WTC11 (cell line): ENCODE measurements around the gene FAAH2. TPM values are rescaled to one million over a fixed set of nuclear protein-coding genes. Genes with fewer than 3 reads are reported as not detected.

Experiments used
- ATAC-seq: fragments of 200-7000 bp; cut with Tn5 transposase; 2 replicates; pipeline ENCODE4 v1.10.0; 2021; ENCODE audit warnings: mild to moderate bottlenecking, moderate library complexity
- CTCF ChIA-PET: fragments of 300-600 bp; sonication (Branson Sonifier 250); formaldehyde crosslinking; loops from one replicate; lab custom pipeline; 2021; ENCODE audit warnings: antibody characterized with exemption; lab: Charles Lee
- POLR2A ChIA-PET: fragments of 350-600 bp; sonication (Branson Sonifier 250); formaldehyde crosslinking; loops from one replicate; lab custom pipeline; 2021; ENCODE audit warnings: antibody characterized with exemption; lab: Charles Lee
- DNase-seq: peaks from one replicate; pipeline ENCODE4 v3.0.0; 2021; ENCODE audit warnings: low spot score
- H3K27ac Mint-ChIP-seq: 2 replicates; pipeline ENCODE4 v1.8.0; 2021; ENCODE audit warnings: mixed read lengths
- H3K27me3 Mint-ChIP-seq: 2 replicates; pipeline ENCODE4 v1.8.0; 2021; ENCODE audit warnings: low read depth, mild to moderate bottlenecking, moderate library complexity, mixed read lengths
- H3K36me3 Mint-ChIP-seq: 2 replicates; pipeline ENCODE4 v1.8.0; 2021; ENCODE audit warnings: mixed read lengths
- H3K4me1 Mint-ChIP-seq: 2 replicates; pipeline ENCODE4 v1.8.0; 2022; ENCODE audit warnings: mixed read lengths
- H3K4me3 Mint-ChIP-seq: 2 replicates; pipeline ENCODE4 v1.8.0; 2021; ENCODE audit warnings: mild to moderate bottlenecking, moderate library complexity, mixed read lengths
- H3K9me3 Mint-ChIP-seq: 2 replicates; pipeline ENCODE4 v1.8.0; 2021; ENCODE audit warnings: mixed read lengths
- KAT7 ChIP-seq: sonication (generic); formaldehyde crosslinking; IDR thresholded peaks from 2 replicates; pipeline ENCODE4 v1.8.1; 2023; ENCODE audit warnings: missing genetic modification reagents, mild to moderate bottlenecking, borderline replicate concordance
- NR1H2 ChIP-seq: sonication (generic); formaldehyde crosslinking; IDR thresholded peaks from 2 replicates; pipeline ENCODE4 v1.9.0; 2021; ENCODE audit warnings: mild to moderate bottlenecking, moderate library complexity, missing genetic modification reagents
- TEAD1 ChIP-seq: sonication (generic); formaldehyde crosslinking; IDR thresholded peaks from 2 replicates; pipeline ENCODE4 v1.8.0; 2022; ENCODE audit warnings: mild to moderate bottlenecking, missing genetic modification reagents
- ZNF121 ChIP-seq: sonication (generic); formaldehyde crosslinking; IDR thresholded peaks from 2 replicates; pipeline ENCODE4 v1.8.0; 2023; ENCODE audit warnings: missing genetic modification reagents
- ZNF219 ChIP-seq: sonication (generic); formaldehyde crosslinking; IDR thresholded peaks from 2 replicates; pipeline ENCODE4 v1.8.0; 2023; ENCODE audit warnings: missing genetic modification reagents, mild to moderate bottlenecking, borderline replicate concordance
- ZNF671 ChIP-seq: fragments of 250-450 bp; sonication (Bioruptor Pico); IDR thresholded peaks from 2 replicates; pipeline ENCODE4 v1.8.0; 2021; ENCODE audit warnings: mild to moderate bottlenecking
- total RNA-seq: library from RNA; stranded (reverse); gene quantifications from 3 replicates; pipeline ENCODE4 v1.2.3, GENCODE V29; 2021
- TF ChIP-seq, protein P1 (sequence below): fragments of 250-450 bp; sonication (Bioruptor Pico); IDR thresholded peaks from 2 replicates; pipeline ENCODE4 v2.1.2; 2022; ENCODE audit warnings: mild to moderate bottlenecking, moderate library complexity
- TF ChIP-seq, protein P2 (sequence below): sonication (generic); formaldehyde crosslinking; IDR thresholded peaks from 2 replicates; pipeline ENCODE4 v1.8.1; 2022; ENCODE audit warnings: low read depth, mild to moderate bottlenecking, moderate library complexity, missing genetic modification reagents, borderline replicate concordance
- TF ChIP-seq, protein P3 (sequence below): sonication (generic); formaldehyde crosslinking; IDR thresholded peaks from 2 replicates; pipeline ENCODE4 v1.8.0; 2022; ENCODE audit warnings: mild to moderate bottlenecking, missing genetic modification reagents
- TF ChIP-seq, protein P4 (sequence below): sonication (generic); formaldehyde crosslinking; IDR thresholded peaks from 2 replicates; pipeline ENCODE4 v1.8.0; 2022; ENCODE audit warnings: mild to moderate bottlenecking, missing genetic modification reagents
- TF ChIP-seq, protein P5 (sequence below): sonication (generic); formaldehyde crosslinking; IDR thresholded peaks from 2 replicates; pipeline ENCODE4 v1.8.1; 2022; ENCODE audit warnings: low read depth, missing genetic modification reagents, borderline replicate concordance

The FAAH2 gene
- total RNA-seq, 1 experiment from 2014 or later, result 5.0 TPM

DNA sequence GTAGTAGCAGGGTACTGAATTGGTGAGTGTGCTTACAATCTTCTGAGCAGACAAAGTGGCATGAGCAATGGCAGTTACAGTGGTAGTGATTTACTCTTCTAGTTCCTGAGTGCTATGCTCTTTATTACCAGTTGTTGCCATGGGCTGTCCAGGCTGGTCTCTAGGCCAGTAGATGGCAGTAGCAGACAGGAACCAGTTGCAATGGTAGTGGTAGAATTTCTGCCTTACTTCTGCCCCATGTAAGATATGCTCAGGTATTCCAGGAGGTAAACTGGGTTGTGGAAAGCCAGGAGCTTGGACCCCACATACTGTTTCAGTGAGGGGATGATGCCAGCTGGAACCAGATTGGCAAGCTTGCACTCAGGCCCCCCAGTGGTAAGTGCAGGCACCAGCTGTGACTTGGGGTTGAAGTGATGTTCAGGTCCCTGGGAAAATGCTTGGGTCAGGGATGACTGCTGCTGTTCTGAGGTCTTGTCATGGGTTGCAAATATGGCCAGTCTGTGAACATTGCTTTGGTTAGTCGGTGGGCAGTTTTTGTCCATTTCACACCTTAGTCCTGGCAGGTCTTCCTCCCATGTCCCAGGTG, 242.3 kb downstream of the FAAH2 start:
- Mint-ChIP-seq H3K4me3 (no peak overlapping the region), H3K4me1 (no peaks in the 10 kb centered on the region), H3K9me3 (no peaks in the 10 kb centered on the region), H3K27me3 (no peaks in the 10 kb centered on the region), H3K27ac (no peak overlapping the region), H3K36me3 (no peaks in the 10 kb centered on the region)
- CTCF ChIA-PET, result interaction anchor here (1.0 kb wide), 1 partner anchor 9 kb away, joined by 4 read pairs; no protein-coding TSS in a partner anchor
- ATAC-seq, result peak; percentile 89
- peak; percentile 33 for DNase-seq
- TF ChIP-seq, protein P1, sequence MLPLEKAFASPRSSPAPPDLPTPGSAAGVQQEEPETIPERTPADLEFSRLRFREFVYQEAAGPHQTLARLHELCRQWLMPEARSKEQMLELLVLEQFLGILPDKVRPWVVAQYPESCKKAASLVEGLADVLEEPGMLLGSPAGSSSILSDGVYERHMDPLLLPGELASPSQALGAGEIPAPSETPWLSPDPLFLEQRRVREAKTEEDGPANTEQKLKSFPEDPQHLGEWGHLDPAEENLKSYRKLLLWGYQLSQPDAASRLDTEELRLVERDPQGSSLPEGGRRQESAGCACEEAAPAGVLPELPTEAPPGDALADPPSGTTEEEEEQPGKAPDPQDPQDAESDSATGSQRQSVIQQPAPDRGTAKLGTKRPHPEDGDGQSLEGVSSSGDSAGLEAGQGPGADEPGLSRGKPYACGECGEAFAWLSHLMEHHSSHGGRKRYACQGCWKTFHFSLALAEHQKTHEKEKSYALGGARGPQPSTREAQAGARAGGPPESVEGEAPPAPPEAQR (CRISPR knock-in tag), result no peak
- no peak for TF ChIP-seq TEAD1 (CRISPR knock-in tag)
- TF ChIP-seq, protein P2, sequence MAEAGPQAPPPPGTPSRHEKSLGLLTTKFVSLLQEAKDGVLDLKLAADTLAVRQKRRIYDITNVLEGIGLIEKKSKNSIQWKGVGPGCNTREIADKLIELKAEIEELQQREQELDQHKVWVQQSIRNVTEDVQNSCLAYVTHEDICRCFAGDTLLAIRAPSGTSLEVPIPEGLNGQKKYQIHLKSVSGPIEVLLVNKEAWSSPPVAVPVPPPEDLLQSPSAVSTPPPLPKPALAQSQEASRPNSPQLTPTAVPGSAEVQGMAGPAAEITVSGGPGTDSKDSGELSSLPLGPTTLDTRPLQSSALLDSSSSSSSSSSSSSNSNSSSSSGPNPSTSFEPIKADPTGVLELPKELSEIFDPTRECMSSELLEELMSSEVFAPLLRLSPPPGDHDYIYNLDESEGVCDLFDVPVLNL (CRISPR knock-in tag), result no peak
- TF ChIP-seq NR1H2, result no peak
- TF ChIP-seq KAT7 (CRISPR knock-in tag), result no peak
- no peak for TF ChIP-seq ZNF121
- TF ChIP-seq, protein P3, sequence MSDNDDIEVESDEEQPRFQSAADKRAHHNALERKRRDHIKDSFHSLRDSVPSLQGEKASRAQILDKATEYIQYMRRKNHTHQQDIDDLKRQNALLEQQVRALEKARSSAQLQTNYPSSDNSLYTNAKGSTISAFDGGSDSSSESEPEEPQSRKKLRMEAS (CRISPR knock-in tag), result no peak
- TF ChIP-seq, protein P4, sequence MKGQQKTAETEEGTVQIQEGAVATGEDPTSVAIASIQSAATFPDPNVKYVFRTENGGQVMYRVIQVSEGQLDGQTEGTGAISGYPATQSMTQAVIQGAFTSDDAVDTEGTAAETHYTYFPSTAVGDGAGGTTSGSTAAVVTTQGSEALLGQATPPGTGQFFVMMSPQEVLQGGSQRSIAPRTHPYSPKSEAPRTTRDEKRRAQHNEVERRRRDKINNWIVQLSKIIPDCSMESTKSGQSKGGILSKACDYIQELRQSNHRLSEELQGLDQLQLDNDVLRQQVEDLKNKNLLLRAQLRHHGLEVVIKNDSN (CRISPR knock-in tag), result no peak
- TF ChIP-seq ZNF671 (CRISPR knock-in tag), result no peak
- TF ChIP-seq, protein P5, sequence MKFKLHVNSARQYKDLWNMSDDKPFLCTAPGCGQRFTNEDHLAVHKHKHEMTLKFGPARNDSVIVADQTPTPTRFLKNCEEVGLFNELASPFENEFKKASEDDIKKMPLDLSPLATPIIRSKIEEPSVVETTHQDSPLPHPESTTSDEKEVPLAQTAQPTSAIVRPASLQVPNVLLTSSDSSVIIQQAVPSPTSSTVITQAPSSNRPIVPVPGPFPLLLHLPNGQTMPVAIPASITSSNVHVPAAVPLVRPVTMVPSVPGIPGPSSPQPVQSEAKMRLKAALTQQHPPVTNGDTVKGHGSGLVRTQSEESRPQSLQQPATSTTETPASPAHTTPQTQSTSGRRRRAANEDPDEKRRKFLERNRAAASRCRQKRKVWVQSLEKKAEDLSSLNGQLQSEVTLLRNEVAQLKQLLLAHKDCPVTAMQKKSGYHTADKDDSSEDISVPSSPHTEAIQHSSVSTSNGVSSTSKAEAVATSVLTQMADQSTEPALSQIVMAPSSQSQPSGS (CRISPR knock-in tag), result no peak
- no peak for TF ChIP-seq ZNF219 (CRISPR knock-in tag)
- POLR2A ChIA-PET, result interaction anchor here (0.6 kb wide), 1 partner anchor 199 kb away, joined by 3 read pairs; no protein-coding TSS in a partner anchor

Other genes with a start within 250 kb of the FAAH2 start
- gene SPIN2B, start 165.2 kb upstream of the FAAH2 start, total RNA-seq, result 10.6 to 13.9 TPM (median 11.7 TPM) in 3 replicates
- 2.3 to 4.5 TPM (median 2.5 TPM) in 3 replicates for gene SPIN2A, start 149.3 kb upstream of the FAAH2 start, total RNA-seq